RPMI7951 (cell line): ENCODE results near the gene CD9. TPM values are rescaled to one million over a fixed set of nuclear protein-coding genes. Genes with fewer than 3 reads are reported as not detected.
"Not testable (repeated sequence)": the region's sequence is repeated elsewhere in the genome, so short reads cannot be mapped to it uniquely, and the experiment has no call there.

ENCODE experiments used
- DNase-seq: peaks from one replicate; pipeline ENCODE4 v3.0.0-alpha.2; 2012; ENCODE audit warnings: low read depth
- total RNA-seq: library from RNA; depleted of rRNA; stranded (reverse); fragments of >200 nt; shearing (Covaris generic); gene quantifications from 2 replicates; pipeline ENCODE4 v1.2.3, GENCODE V29; 2014

The CD9 gene
- total RNA-seq, 1 experiment from 2014 or later = 133 TPM

DNA sequence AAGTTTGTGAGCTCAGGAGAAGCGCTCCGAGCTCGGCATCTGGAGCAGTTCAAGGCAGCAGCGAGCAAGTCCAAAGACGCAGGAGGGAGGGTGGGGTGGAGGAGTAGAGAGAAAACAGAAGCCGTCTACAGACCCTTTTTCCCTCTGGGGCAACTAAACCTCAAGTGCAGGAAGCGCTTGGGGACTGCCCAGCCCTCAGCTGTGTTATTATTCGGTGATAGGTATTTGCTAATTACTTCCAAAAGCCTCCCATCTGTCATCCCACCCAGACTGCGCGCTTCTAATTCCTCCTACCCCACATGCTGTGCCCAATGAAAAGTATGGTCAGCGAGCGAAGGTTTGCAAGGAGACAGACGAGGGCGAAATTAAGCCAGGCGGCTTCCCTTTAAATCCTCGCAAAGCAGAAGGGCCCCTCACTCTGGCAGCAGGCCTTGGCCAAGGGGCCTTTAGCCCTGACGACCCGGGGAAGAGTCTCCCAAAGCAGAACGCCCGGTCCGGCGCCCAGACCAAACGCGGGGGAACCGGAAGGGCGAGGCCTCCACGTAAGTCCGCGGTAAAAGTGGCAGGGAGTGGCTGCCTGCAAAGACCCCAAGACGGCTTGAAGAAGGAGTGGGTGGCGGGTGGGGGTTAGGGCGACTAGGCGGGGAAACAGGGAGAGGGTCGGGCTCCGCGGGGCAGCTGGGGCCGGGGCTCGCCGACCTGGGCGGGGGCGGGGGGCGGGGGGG is 507 bp upstream of the CD9 start:
- peak; percentile 32 for DNase-seq

DNA sequence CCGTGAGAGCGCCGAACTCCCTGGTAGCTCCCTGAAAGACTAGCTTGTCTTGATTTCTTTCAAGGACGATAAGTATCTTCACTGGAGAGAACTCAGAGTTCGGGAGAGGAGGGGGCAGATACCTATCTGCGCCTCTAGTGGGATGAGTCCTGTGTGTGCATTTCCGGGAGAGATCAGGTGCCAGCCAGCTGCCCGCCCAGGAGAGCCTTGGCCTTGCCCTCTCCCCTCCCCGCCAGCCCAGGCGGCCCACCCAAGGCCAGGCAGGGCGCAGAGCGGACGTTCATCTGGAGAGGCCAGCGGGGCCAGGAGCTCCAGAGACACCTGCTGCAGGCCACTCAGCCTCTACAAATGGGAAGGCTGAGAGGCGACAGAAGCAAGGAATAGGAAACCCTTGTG is 1.0 kb downstream of the CD9 start:
- no peak for DNase-seq

DNA sequence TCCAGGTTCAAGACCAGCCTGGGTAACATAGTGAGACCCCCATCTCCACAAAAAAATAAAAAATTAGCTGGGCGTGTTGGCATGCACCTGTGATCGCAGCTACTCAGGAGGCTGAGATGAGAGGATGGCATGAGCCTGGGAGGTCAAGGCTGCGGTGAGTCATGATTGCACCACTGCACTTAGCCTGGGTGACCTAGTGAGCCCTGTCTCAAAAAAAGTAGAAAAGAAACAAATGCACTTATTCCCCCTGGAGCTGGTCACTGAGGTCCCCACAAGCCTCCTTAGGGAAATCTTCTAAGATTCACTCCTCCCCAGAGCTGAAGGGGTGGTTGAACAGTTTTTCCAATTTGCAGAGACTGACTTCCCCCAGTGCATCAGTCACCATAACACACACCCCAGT is 1.6 kb downstream of the CD9 start:
- no peak for DNase-seq

DNA sequence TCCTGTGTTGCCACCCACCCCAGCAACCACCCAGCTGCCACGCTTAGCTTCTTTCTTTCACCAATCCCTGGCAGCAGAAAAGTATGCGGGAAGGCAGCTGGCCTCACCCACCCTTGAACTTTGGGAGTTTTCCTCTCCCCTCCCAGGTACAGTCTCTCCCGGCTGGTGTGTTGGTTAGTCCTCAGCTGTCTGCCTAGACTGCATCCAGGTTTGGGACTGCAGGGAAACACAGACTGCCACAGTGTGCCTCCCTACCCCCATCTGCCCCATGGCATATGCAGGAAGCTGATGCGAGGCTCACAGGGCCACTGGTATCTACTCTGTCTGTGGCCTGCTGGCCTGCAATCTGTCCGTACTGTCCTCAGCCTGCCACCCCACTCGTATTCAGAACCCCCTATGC is 2.1 kb downstream of the CD9 start:
- no peak for DNase-seq

DNA sequence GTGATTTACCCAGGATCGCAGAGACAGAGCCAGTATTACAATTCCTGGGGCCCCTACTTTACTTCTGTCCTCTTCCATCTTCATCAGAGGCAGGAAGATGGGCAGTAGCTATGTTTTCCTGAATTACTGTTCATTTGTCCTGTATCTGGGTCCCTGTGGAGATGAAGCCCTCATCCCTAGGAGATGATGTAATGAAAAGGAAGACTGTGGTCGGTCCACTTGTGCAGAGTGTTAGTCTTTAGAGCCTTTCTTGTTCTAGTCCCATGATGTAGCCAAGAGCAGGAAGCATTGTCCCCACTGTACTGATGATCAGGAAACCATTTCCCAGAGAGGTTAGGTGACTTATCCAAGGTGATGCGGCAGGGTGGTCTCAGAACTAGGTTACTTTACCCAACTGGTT is 2.6 kb downstream of the CD9 start:
- DNase-seq = no peak

DNA sequence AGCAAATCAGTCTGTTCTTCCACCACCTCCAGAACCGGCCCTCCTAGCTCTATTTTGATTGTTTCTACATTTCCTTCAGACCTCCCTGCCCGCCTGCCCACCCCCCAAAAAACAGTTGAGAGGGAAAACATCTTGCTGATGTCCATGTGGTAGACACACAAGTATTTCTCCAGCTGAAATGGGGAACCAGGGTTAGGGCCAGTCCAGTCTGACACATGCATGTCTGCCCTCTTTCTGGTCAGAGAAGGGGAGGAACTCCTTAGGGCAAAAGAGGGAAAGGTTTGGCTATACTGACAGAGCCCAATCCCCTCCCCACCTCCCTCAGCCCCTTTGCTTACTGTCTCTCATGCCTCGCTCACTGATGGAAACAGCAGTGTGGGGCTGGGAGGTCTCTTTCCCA is 3.4 kb downstream of the CD9 start:
- DNase-seq = no peak

DNA sequence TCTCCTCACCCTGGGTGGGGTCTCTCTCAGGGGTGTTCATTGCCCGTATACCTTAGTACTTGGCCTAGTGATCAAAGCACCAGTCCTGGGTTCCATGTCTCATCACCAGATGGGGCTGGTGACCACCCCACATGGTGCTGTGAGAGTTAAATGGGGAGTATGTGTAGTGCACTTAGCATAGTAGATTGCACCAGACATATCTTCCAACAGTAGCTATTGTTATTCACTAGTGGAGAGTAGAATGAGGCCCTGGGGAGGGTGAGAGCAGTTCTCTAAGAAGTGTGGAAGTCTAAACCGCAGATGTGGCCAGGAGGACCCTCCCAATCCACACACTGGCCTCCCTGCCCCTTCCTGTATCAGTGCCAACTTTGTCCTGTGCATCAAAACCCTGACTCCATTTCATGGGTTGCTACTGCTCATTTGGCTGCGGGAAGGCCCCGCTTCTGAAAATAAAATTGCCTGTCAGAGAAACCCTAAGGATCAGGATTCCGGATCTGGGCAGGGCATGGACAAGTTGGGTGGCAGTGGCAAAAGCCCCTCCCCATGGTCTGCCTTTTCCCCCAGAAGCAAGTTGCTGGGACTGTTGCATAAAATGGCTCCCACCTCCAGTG is 4.4 kb downstream of the CD9 start:
- DNase-seq = peak; percentile 28

DNA sequence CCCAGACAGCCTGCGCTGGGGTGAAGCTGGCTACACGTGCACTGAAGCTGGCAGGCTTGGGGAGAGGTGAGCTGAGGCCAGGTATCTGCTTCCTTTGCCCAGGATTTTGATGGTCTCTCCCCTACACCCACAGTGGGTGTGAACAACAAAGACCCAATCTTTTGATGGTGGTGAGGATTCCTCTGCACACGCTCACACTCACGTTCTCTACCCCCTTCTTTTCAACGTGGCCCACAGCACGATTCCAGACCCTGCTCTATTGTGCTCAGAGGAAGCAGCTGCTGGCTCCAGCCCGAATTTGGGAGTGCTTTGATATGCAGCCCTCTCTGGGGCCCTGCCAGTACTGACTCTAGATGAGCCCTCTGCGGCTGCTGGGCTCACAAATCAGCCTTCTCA is 4.9 kb downstream of the CD9 start:
- no peak for DNase-seq

DNA sequence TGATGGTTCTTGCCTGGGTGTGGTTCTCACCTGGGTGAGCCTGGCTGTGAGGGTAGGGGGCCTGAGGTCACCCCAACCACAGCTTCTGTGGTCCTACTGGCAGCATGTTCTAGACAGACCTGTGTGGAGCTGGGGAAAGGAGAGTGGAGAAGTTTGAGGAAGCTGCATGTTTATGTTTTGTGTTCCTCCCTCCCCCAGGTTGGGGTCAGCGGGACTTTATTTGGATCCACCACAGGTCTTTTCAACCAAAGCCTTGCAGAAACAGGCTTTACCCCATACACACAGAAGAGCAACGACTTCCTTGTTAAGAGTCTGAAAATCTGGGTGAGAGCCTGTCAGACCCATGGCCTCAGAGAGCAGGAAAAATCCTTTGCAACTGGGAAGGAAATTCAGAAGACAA is 5.6 kb downstream of the CD9 start:
- DNase-seq = no peak

DNA sequence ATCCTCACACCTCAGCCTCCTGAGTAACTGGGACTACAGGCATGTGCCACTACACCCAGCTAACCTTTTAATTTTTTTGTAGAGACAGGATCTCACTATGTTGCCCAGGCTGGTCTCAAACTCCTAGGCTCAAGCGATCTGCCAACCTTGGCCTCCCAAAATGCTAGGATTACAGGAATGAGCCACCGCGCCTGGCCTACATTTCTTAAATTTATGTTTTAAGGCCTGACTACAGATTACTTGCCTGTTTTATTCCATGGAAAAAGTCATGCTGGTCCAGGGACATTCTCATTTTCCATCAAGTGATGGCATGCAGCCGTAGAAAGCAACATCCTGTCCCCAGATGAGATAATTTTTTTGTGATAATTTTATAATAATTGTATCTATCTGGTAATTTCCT is 6.1 kb downstream of the CD9 start:
- no peak for DNase-seq

DNA sequence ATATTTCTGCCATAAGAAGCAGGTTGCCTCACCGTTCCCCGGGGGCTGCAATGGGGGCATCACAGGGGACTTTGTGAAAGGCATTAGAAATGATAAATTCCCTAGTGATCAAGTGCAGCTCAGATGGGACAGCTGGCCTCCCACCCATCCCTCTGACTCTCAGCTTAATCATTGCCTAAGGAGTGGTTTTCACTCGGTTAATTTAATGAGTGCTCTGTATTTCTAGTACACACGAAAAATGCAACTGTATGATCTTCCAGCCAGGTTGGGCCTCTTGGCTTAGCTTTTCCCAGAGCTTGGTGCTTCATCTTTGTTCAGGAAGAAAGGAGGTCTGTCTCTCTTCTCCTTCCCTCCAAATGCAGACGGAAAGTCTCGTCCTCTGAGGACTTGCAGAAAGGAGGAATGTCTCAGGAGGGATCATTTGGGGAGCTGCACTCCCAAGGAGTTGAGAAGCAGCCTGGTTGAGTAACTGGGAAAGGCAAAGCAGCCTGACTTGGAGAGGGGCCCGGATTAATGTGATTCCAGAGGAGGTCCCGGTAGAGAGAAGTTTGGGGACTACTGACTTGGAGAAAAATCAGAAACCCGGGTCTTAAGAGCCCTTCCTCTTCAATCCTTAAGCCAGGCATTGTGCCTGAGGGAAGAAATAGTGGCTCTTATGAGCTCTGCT is 7.2 kb downstream of the CD9 start:
- DNase-seq = no peak

DNA sequence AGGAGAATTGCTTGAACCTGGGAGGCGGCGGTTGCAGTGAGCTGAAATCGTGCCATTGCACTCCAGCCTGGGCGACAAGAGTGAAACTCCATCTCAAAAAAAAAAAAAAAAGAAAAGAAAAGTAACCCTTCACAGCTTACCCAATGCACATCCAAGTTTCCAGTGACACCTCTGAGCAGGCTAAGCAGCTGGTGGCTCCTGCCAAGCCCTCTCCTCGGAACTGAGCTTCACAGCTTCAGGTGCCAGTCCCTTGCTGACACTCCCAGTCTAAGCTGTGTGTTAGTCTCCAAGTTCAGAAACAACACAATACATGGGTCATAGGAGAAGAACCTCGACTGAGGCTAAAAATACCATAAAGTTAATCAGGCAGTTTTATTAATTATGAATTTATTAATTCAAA is 7.9 kb downstream of the CD9 start:
- DNase-seq = no peak

DNA sequence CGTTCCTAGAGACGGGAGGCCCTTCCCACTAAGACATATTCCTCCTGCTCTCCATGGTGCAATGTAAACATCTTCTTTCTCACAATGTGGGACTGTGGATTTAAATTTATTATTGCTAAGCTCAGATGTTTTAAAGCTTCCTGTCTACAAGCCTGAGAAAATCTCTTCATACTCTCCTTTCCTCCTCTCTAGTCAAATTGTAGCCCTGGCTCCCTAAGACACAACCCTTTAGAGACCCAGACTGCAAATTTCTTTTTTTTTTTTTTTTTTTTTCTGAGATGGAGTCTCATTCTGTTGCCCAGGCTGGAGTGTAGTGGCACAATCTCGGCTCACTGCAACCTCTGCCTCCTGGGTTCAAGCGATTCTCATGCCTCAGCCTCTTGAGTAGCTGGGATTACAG is 9.2 kb downstream of the CD9 start:
- DNase-seq = not testable (repeated sequence)

DNA sequence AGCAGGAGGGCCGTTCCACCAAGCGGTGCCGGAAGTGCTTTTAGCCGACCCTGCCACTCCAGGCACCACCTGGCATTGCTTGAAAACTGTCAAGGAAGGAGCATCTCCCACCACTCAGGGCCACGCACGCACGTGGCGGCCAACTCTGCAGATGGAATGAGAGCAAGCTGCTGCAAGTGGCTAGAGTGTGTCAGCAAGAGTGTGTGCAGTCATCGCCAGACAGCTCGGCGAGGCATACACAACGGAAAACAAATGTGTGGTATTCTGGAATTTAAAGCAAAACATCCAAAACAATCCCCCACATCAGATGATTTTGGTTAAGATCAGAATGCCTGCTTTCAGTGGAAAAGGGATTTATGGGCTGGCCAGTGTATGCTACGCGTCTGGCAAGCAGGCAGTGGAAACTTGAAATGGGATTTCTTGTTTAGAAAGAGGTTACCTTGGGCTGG is 11.2 kb downstream of the CD9 start:
- no peak for DNase-seq

DNA sequence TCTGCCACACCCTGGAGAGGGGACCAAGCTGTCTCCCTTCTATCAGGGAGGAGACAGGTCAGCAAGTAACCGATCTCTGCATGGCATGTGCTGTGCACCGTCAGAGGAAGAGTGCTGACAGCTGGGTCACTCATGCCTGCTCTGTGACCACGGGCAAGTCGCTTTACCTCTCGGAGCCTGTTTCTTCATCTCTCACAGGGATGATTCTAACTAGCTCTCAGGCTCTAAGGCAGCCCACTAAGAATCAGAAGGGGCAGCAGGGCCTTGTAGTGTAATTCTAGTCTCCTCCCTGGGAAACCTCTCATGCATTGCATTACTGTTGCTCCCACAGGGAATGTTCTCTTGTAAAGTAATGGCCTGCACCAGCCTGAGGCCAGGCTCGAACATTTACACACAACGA is 11.9 kb downstream of the CD9 start:
- DNase-seq = no peak

DNA sequence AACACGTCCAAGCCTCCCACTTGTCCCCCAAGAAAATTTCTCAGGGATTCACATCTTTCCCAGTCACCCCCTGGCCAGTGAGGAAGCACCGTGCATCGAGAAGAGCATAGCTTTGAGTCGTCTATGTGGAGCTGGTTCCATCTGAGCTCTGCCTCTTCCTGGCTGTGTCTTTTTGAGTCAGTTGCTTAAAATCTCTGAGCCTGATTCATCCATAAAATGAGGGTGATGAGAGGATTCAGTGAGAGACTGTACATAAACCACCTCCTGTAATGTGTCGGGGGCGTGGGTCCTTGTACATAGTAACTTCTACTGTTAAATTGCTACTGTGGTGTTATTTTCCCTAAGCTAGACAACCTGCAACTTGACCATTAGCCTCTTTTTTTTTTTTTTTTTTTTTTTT is 13.8 kb downstream of the CD9 start:
- DNase-seq = no peak

DNA sequence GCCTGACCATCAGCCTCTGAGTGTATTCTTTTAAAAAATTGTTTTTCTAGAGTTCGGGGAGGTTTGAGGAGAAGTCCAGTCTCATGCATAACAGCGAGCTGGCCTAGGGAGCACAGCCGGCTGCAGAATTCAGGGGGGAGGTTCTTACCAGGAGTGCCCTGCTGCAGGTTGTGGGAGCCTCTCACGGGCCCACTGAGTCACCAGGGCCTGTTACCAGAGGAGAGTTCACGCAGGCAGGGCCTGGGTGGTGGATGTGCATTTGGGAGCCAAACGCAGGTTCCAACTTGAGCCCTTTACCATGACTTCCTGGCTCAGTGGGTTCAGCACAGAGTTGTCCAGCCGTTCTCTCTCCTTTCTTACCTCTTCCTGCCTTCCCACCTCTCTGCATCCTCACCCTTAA is 14.4 kb downstream of the CD9 start:
- no peak for DNase-seq

DNA sequence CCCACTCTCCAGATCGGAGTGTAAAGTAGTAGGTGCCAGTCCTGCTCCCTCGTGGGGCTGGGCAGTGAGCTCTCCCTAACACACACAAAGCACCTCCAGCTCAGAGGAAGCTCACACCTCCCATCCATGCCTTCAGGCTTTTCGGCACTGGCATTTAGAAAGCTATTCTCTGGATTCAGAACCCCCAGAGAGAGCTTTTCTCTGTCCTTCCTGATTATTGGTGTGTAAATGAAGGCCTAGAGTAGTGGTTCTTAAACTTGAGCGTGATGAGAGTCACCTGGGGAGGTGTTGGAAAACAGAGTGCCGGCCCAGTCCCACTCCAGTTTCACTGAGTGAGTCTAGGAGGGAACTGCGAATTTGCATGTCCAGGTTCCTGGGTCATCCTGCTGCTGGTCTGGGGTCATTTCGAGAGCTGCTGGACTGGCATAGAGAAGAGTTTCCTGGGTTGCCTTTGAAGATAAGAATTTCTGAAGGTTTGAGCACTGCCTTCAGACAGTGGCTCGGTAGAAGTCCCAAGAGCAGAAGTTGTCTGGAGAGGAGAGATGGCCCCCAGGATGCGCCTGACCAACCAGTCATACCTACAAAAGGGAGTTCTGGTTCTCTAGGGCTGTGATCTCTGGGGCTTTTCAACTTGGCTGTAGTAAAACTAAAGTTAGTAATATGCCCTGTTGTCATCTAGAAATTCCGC is 15.1 kb downstream of the CD9 start:
- no peak for DNase-seq

DNA sequence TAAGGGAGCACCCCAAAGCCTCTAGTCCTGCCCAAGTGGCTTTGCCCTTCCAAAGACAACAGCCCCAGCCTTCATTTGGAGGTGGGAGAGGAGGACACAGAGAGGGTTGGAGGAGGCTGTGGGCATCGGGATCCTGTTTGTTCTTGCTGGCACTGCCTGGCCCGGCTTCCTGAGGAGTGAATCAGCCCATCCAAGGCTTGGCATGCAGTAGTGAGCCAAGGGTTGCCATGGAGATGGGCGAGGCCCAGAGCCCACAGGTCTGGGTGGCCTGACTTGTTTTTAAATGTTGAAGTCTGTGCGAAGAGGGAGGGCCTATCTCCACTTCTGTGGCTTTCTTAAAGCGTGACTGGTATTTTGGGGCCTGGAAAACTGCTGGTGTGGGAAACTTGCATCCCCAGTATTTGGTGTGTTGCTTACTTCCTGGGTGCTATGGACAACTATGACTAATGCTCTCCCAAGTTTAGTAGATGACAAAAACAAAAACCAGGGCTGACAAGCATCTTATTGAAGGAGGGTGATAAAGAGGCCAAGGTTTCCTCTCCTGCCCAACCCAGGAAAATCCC is 15.8 kb downstream of the CD9 start:
- DNase-seq = peak; percentile 93

DNA sequence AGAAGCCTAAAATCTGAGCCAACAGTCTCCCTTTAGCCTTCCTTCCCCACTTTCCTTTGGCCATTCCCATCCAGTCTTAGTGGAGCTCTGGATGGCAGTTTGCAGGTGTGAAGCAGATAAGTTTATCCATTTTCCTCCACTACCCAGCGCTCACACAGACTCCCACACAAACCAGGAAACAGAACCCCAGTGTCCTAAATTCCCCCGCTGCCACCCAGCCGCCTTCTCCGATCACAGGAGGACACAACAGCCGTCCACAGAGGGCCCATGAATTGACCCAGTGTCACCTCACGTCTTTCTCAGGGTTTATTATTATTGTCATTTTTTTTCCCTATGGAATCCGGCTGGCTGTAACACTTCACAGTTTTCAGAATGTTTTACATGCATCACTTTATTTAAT is 16.4 kb downstream of the CD9 start:
- no peak for DNase-seq

DNA sequence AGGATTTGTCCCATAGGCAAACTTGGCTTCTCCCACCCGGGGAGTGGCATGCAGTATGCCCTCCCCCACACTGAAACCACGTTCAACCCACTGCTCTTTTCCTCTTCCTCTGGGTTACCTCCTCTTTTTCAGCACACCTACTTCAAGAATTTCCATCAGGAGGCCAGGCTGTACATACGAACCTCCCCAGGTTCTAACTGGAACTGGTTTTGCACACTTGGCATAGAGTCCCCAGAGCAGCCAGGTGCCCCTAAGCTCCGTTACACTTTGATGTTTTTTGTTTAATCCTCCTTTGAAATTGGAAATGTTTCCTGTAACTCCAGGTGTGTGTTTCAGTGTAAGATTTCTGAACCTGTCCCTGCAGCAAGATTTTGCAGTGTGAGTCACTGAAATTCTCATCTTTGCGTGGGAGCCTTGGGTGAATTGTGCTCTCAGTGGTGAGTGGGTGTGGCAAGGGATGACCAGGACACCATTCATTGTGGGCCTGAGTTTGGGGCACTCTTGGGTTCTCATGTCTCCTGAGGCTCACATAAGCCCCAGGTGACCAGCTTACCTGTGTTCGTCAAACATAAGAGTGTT is 18.2 kb downstream of the CD9 start:
- DNase-seq = no peak

DNA sequence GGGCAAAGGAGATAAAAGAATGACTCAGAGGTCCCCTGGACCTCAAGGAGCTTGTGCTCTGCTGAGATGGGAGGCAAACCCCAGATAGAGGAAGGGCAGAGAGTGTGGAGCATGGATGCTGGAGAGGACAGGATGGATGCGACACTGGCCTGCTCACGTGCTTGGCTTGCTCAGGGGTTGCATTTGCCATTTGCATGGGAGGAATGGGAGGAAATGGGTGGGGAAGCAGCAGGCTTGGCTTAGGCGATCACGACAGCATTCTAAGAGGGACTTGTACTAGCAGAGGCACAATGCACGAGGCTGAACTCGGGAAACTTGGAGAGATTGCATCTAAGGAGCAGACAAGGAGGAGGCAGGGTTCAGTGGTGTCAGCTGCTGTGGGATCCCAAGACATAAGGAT is 19.8 kb downstream of the CD9 start:
- no peak for DNase-seq
